Measurements from ENCODE around the gene MAD1L1. TPM values are rescaled to one million over a fixed set of nuclear protein-coding genes. Genes with fewer than 3 reads are reported as not detected.

Gene MAD1L1
- total and polyA plus RNA-seq, 4 donors = 43.0 to 54.9 (median 49.9) TPM

DNA sequence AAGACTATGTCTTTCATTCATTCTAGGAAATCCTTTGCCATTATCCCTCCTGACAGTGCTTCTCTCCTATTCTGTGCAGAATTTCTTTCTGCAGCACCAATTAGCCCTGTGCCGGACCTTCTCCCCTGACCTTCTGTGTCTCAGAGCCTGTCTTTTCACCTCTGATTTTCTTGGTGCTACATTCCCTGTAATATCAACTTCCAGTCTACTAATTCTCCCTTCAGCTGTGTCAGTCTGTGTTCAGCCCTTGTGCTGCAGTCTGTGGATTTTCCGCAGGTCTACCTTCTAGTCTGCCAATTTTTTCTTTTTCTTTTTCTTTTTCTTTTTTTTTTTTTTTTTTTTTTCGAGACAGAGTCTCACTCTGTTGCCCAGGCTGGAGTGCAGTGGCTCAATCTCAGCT, 446.9 kb downstream of the MAD1L1 start:
- no peak overlapping the region for H3K9ac ChIP-seq (ENCODE audit: insufficient read depth in 1 of 2, low read length in 2 of 2)
- ATAC-seq (ENCODE audit: insufficient read depth, low FRiP score) (no peak), DNase-seq (no peak)
- H3K4me1 ChIP-seq (ENCODE audit: control insufficient read depth in 5 of 5, insufficient read depth in 5 of 5, low read length in 5 of 5) = no peaks in the 10 kb centered on the region
- H3K27me3 ChIP-seq (ENCODE audit: control insufficient read depth in 3 of 3, insufficient read depth in 3 of 3, low read length in 2 of 3) = no peaks in the 10 kb centered on the region
- WGBS, 2 donors = 93 to 94% methylated on average over 3 of the region's 3 CpGs
- H3K36me3 ChIP-seq (ENCODE audit: control insufficient read depth in 4 of 4, insufficient read depth in 4 of 4, low read length in 4 of 4) = no peaks in the 10 kb centered on the region
- H3K4me3 ChIP-seq = no peak overlapping the region
- H3K9me3 ChIP-seq (ENCODE audit: control insufficient read depth in 4 of 4, insufficient read depth in 3 of 4, low read length in 3 of 4) = peaks cover 0 to 6% (median 2%) of the 10 kb centered on the region in 4 donors
- TF ChIP-seq CTCF (IDR thresholded peaks at IDR 0.05; ENCODE audit: control extremely low read depth, extremely low read depth) = no peak
- no peak overlapping the region for H3K27ac ChIP-seq (ENCODE audit: low read depth in 1 of 2, low read length in 1 of 2)

- H3K9me3 ChIP-seq (ENCODE audit: control insufficient read depth in 4 of 4, insufficient read depth in 3 of 4, low read length in 3 of 4) = peaks cover 0 to 7% (median 5%) of the 10 kb centered on the region in 4 donors
- no peak for ATAC-seq (ENCODE audit: insufficient read depth, low FRiP score)
Measured at GRCh38 chr7:1781369-1781768, 451.4 kb downstream of the MAD1L1 start.

GRCh38 chr7:1779445-1779844, 453.3 kb downstream of the MAD1L1 start:
- no peak for TF ChIP-seq CTCF (IDR thresholded peaks at IDR 0.05; ENCODE audit: control extremely low read depth, extremely low read depth)
- ATAC-seq (ENCODE audit: insufficient read depth, low FRiP score) (no peak), DNase-seq (no peak)
- H3K36me3 ChIP-seq (ENCODE audit: control insufficient read depth in 4 of 4, insufficient read depth in 4 of 4, low read length in 4 of 4) = no peaks in the 10 kb centered on the region
- no peak overlapping the region for H3K4me3 ChIP-seq
- 89 to 91% methylated on average over 14 of the region's 14 CpGs for WGBS, 2 donors
- no peaks in the 10 kb centered on the region for H3K4me1 ChIP-seq (ENCODE audit: control insufficient read depth in 5 of 5, insufficient read depth in 5 of 5, low read length in 5 of 5)
- H3K27ac ChIP-seq (ENCODE audit: low read depth in 1 of 2, low read length in 1 of 2) = no peak overlapping the region
- no peaks in the 10 kb centered on the region for H3K27me3 ChIP-seq (ENCODE audit: control insufficient read depth in 3 of 3, insufficient read depth in 3 of 3, low read length in 2 of 3)
- H3K9me3 ChIP-seq (ENCODE audit: control insufficient read depth in 4 of 4, insufficient read depth in 3 of 4, low read length in 3 of 4) = peaks cover 0 to 7% (median 0%) of the 10 kb centered on the region in 4 donors
- no peak overlapping the region for H3K9ac ChIP-seq (ENCODE audit: insufficient read depth in 1 of 2, low read length in 2 of 2)

More at GRCh38 chr7:1781369-1781768, 451.4 kb downstream of the MAD1L1 start:
- Histone ChIP-seq H3K4me3 (no peak overlapping the region), H3K4me1 (ENCODE audit: control insufficient read depth in 5 of 5, insufficient read depth in 5 of 5, low read length in 5 of 5) (no peaks in the 10 kb centered on the region), H3K27me3 (ENCODE audit: control insufficient read depth in 3 of 3, insufficient read depth in 3 of 3, low read length in 2 of 3) (no peaks in the 10 kb centered on the region), H3K9ac (ENCODE audit: insufficient read depth in 1 of 2, low read length in 2 of 2) (no peak overlapping the region), H3K36me3 (ENCODE audit: control insufficient read depth in 4 of 4, insufficient read depth in 4 of 4, low read length in 4 of 4) (no peaks in the 10 kb centered on the region), H3K27ac (ENCODE audit: low read depth in 1 of 2, low read length in 1 of 2) (no peak overlapping the region)
- DNase-seq = no peak
- TF ChIP-seq CTCF (IDR thresholded peaks at IDR 0.05; ENCODE audit: control extremely low read depth, extremely low read depth) = no peak
- WGBS, 2 donors = 92 to 93% methylated on average over 12 of the region's 12 CpGs

- ATAC-seq (ENCODE audit: insufficient read depth, low FRiP score) (no peak), DNase-seq (no peak)
- H3K36me3 ChIP-seq (ENCODE audit: control insufficient read depth in 4 of 4, insufficient read depth in 4 of 4, low read length in 4 of 4) = no peaks in the 10 kb centered on the region
- 85% methylated on average over 6 of the region's 6 CpGs for WGBS, 2 donors
- peaks cover 0 to 7% (median 0%) of the 10 kb centered on the region in 4 donors for H3K9me3 ChIP-seq (ENCODE audit: control insufficient read depth in 4 of 4, insufficient read depth in 3 of 4, low read length in 3 of 4)
- H3K27ac ChIP-seq (ENCODE audit: low read depth in 1 of 2, low read length in 1 of 2) = no peak overlapping the region
- no peak overlapping the region for H3K9ac ChIP-seq (ENCODE audit: insufficient read depth in 1 of 2, low read length in 2 of 2)
- no peaks in the 10 kb centered on the region for H3K4me1 ChIP-seq (ENCODE audit: control insufficient read depth in 5 of 5, insufficient read depth in 5 of 5, low read length in 5 of 5)
- no peak for TF ChIP-seq CTCF (IDR thresholded peaks at IDR 0.05; ENCODE audit: control extremely low read depth, extremely low read depth)
- H3K4me3 ChIP-seq = no peak overlapping the region
- H3K27me3 ChIP-seq (ENCODE audit: control insufficient read depth in 3 of 3, insufficient read depth in 3 of 3, low read length in 2 of 3) = no peaks in the 10 kb centered on the region
Measured at GRCh38 chr7:1777122-1777521, 455.6 kb downstream of the MAD1L1 start.
